WERI-Rb-1 (cell line): ENCODE data around the gene SRCIN1.
"Not testable (repeated sequence)": the region's sequence is repeated elsewhere in the genome, so short reads cannot be mapped to it uniquely, and the experiment has no call there.

Experiments used
- DNase-seq: peaks from one replicate; pipeline ENCODE4 v3.0.0-alpha.2; 2020
- H3K27ac ChIP-seq: fragments of 250-450 bp; sonication (Bioruptor Pico); 2 replicates; pipeline ENCODE4 v1.5.1; 2020; ENCODE audit warnings: mild to moderate bottlenecking, moderate library complexity
- H3K27me3 ChIP-seq: fragments of 250-450 bp; sonication (Bioruptor Pico); 2 replicates; pipeline ENCODE4 v1.5.1; 2021; ENCODE audit warnings: mild to moderate bottlenecking, low read depth, moderate library complexity; ENCODE audit not compliant: insufficient read depth, severe bottlenecking
- H3K36me3 ChIP-seq: fragments of 250-450 bp; sonication (Bioruptor Pico); 2 replicates; pipeline ENCODE4 v1.5.1; 2020; ENCODE audit warnings: mild to moderate bottlenecking, moderate library complexity
- H3K4me3 ChIP-seq: 2 replicates; pipeline ENCODE4 v1.5.1; 2011; ENCODE audit warnings: low read depth, mild to moderate bottlenecking, control low read depth, low read length
- H3K9me3 ChIP-seq: fragments of 250-450 bp; sonication (Bioruptor Pico); 2 replicates; pipeline ENCODE4 v1.5.1; 2021; ENCODE audit warnings: mild to moderate bottlenecking, moderate library complexity; ENCODE audit not compliant: severe bottlenecking
- CTCF ChIP-seq: IDR thresholded peaks from 2 replicates; pipeline ENCODE4 v1.5.1; 2011; ENCODE audit warnings: low read depth, mild to moderate bottlenecking, control low read depth, inconsistent platforms, low read length

SRCIN1 gene

GRCh38 chr17:38637951-38638350, 32.2 kb upstream of the SRCIN1 start:
- H3K27ac ChIP-seq: no peak overlapping the region
- TF ChIP-seq CTCF: no peak
- no peaks in the 10 kb centered on the region for H3K9me3 ChIP-seq
- no peaks in the 10 kb centered on the region for H3K36me3 ChIP-seq
- no peaks in the 10 kb centered on the region for H3K27me3 ChIP-seq
- DNase-seq: no peak
- H3K4me3 ChIP-seq: no peak overlapping the region

- no peaks in the 10 kb centered on the region for H3K27me3 ChIP-seq
- TF ChIP-seq CTCF: no peak
- H3K9me3 ChIP-seq: no peaks in the 10 kb centered on the region
- no peak overlapping the region for H3K4me3 ChIP-seq
- DNase-seq: no peak
- no peak overlapping the region for H3K27ac ChIP-seq
- no peaks in the 10 kb centered on the region for H3K36me3 ChIP-seq
Measured at GRCh38 chr17:38636054-38636453, 30.3 kb upstream of the SRCIN1 start.

- no peak for TF ChIP-seq CTCF
- Histone ChIP-seq H3K4me3 (no peak overlapping the region), H3K27me3 (no peaks in the 10 kb centered on the region), H3K36me3 (no peaks in the 10 kb centered on the region), H3K27ac (no peak overlapping the region), H3K9me3 (peaks cover 4% of the 10 kb centered on the region)
- no peak for DNase-seq
Measured at GRCh38 chr17:38632334-38632733, 26.6 kb upstream of the SRCIN1 start.

GRCh38 chr17:38628441-38628840, 22.7 kb upstream of the SRCIN1 start:
- no peak for TF ChIP-seq CTCF
- Histone ChIP-seq H3K9me3 (peaks cover 4% of the 10 kb centered on the region), H3K36me3 (no peaks in the 10 kb centered on the region), H3K4me3 (no peak overlapping the region), H3K27me3 (no peaks in the 10 kb centered on the region), H3K27ac (no peak overlapping the region)
- peak; percentile 23 for DNase-seq

GRCh38 chr17:38627957-38628356, 22.2 kb upstream of the SRCIN1 start:
- H3K36me3 ChIP-seq: no peaks in the 10 kb centered on the region
- no peak for TF ChIP-seq CTCF
- peaks cover 4% of the 10 kb centered on the region for H3K9me3 ChIP-seq
- H3K4me3 ChIP-seq: no peak overlapping the region
- no peaks in the 10 kb centered on the region for H3K27me3 ChIP-seq
- H3K27ac ChIP-seq: no peak overlapping the region
- no peak for DNase-seq

- not testable (repeated sequence) for H3K4me3 ChIP-seq, H3K36me3 ChIP-seq, H3K27me3 ChIP-seq, H3K9me3 ChIP-seq, DNase-seq, H3K27ac ChIP-seq
Measured at GRCh38 chr17:38626606-38627226, 21.0 kb upstream of the SRCIN1 start.
